ENCODE data around the gene SLC9A7.

Gene SLC9A7

DNA sequence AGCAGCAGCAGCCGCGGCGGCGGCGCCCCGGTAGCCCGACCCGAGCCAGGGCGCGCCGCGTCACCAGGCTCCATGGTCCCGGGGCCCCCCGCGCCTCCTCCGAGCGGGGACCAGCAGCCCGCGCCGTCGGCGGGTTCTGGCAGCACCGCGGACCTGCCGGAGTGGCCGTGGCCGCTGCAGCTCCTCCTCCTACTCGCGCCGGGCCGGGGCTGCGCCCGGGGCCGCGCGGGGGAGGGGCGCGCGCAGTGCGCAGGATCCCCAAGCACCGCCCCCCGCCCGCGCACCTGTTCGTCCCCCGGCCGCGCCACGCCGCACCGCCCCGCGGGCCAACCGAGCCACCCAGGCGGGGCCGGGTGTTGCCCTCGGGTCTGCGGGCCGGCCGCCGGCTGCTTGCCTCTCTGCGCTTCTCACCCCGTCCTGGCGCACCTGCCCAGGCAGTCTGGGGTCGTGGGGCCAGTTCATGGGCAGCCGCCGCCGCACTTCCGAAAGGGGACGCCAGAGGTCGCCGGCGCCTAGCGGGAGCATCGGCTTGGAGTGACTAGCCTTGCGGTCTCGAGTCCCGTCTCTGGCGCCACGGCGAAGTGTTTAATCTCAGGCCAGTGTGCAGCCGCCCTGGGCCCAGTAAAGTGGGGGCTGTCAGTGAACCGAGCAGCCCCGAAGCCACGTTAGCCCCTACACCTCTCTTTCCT is at the start of gene SLC9A7:
Gene SLC9A7, minus strand, starts transcription at position 163 of the 689 bp plus-strand sequence. Its CDS starts 89 bp downstream, at position 74.
- peak within 1 kb of the TSS; percentile 71; the same call in 1 of the 2 replicates for H3K27ac ChIP-seq (ENCODE audit: extremely low read depth, low read depth, low read length)
- POLR2A ChIA-PET: interaction anchor here (0.6 to 0.8 kb wide), 2 partner anchors 31 to 37 kb away, joined by 3 to 4 read pairs; no protein-coding TSS in a partner anchor
- peak within 1 kb of the TSS; percentile 71 for H3K4me3 ChIP-seq (ENCODE audit: low read depth, low read length)
- H3K9me3 ChIP-seq (ENCODE audit: control insufficient read depth, insufficient read depth, low read depth, low read length): no peaks in the 10 kb centered on the region; the same call in 1 of the 2 replicates
- no peaks in the 10 kb centered on the region; a peak in 1 of 3 replicates for H3K36me3 ChIP-seq (ENCODE audit: control insufficient read depth in 2 of 2, insufficient read depth in 1 of 2, low read length in 2 of 2)
- H3K4me1 ChIP-seq (ENCODE audit: control insufficient read depth, insufficient read depth, low read length): peaks cover 5% of the 10 kb centered on the region
- CTCF ChIA-PET: interaction anchor here (0.6 to 3.4 kb wide), 13 partner anchors 11 to 1914 kb away, joined by 3 to 37 read pairs (median 3); no protein-coding TSS in a partner anchor
- no peak for TF ChIP-seq ZNF585B (tag by site-specific recombination; IDR thresholded peaks at IDR 0.05)
- no peak for TF ChIP-seq OVOL3 (tag by site-specific recombination; IDR thresholded peaks at IDR 0.05)
- no peak for TF ChIP-seq ZSCAN16 (tag by site-specific recombination; IDR thresholded peaks at IDR 0.05)
- TF ChIP-seq ZNF518A (tag by site-specific recombination; conservative IDR thresholded peaks at IDR 0.05; ENCODE audit: low read depth): no peak
- no peak for TF ChIP-seq ZNF837 (tag by site-specific recombination; IDR thresholded peaks at IDR 0.05)
- no peak for TF ChIP-seq ZSCAN23 (tag by site-specific recombination; IDR thresholded peaks at IDR 0.05)
- TF ChIP-seq OSR2 (tag by site-specific recombination; IDR thresholded peaks at IDR 0.05): no peak
- no peak for TF ChIP-seq IKZF3 (tag by site-specific recombination; IDR thresholded peaks at IDR 0.05)
- TF ChIP-seq, protein P1, sequence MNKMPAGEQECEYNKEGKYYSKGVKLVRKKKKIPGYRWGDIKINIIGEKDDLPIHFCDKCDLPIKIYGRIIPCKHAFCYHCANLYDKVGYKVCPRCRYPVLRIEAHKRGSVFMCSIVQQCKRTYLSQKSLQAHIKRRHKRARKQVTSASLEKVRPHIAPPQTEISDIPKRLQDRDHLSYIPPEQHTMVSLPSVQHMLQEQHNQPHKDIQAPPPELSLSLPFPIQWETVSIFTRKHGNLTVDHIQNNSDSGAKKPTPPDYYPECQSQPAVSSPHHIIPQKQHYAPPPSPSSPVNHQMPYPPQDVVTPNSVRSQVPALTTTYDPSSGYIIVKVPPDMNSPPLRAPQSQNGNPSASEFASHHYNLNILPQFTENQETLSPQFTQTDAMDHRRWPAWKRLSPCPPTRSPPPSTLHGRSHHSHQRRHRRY (tag by site-specific recombination; IDR thresholded peaks at IDR 0.05): no peak
- TF ChIP-seq ZNF670 (tag by site-specific recombination; IDR thresholded peaks at IDR 0.05; ENCODE audit: low read depth): no peak
- TF ChIP-seq ZNF768 (tag by site-specific recombination; IDR thresholded peaks at IDR 0.05): no peak
- no peak for TF ChIP-seq ZBTB44 (tag by site-specific recombination; IDR thresholded peaks at IDR 0.05)
- TF ChIP-seq SCRT2 (tag by site-specific recombination; IDR thresholded peaks at IDR 0.05): no peak; the same call in 1 of the 2 replicates
- no peak for TF ChIP-seq ZNF169 (tag by site-specific recombination; IDR thresholded peaks at IDR 0.05)
- no peak for TF ChIP-seq ZNF248 (tag by site-specific recombination; IDR thresholded peaks at IDR 0.05)
- 0 out of 2 replicates have a peak, but pooled peaks have one; percentile 41 for TF ChIP-seq KLF17 (tag by site-specific recombination; IDR thresholded peaks at IDR 0.05)
- TF ChIP-seq ZNF112 (tag by site-specific recombination; IDR thresholded peaks at IDR 0.05): no peak
- TF ChIP-seq ZNF274 (IDR thresholded peaks at IDR 0.05; ENCODE audit: low read length): no peak
- no peak for TF ChIP-seq ZNF274 (tag by site-specific recombination; IDR thresholded peaks at IDR 0.05; ENCODE audit: borderline replicate concordance)
- TF ChIP-seq, protein P2, sequence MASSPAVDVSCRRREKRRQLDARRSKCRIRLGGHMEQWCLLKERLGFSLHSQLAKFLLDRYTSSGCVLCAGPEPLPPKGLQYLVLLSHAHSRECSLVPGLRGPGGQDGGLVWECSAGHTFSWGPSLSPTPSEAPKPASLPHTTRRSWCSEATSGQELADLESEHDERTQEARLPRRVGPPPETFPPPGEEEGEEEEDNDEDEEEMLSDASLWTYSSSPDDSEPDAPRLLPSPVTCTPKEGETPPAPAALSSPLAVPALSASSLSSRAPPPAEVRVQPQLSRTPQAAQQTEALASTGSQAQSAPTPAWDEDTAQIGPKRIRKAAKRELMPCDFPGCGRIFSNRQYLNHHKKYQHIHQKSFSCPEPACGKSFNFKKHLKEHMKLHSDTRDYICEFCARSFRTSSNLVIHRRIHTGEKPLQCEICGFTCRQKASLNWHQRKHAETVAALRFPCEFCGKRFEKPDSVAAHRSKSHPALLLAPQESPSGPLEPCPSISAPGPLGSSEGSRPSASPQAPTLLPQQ (tag by site-specific recombination; IDR thresholded peaks at IDR 0.05): peak; percentile 68
- TF ChIP-seq SP3 (tag by site-specific recombination; IDR thresholded peaks at IDR 0.05): 0 out of 2 replicates have a peak, but pooled peaks have one; percentile 22
- TF ChIP-seq ZNF350 (tag by site-specific recombination; IDR thresholded peaks at IDR 0.05): no peak
- 0 out of 2 replicates have a peak, but pooled peaks have one; percentile 19 for TF ChIP-seq ZNF843 (tag by site-specific recombination; IDR thresholded peaks at IDR 0.05)
- TF ChIP-seq, protein P3, sequence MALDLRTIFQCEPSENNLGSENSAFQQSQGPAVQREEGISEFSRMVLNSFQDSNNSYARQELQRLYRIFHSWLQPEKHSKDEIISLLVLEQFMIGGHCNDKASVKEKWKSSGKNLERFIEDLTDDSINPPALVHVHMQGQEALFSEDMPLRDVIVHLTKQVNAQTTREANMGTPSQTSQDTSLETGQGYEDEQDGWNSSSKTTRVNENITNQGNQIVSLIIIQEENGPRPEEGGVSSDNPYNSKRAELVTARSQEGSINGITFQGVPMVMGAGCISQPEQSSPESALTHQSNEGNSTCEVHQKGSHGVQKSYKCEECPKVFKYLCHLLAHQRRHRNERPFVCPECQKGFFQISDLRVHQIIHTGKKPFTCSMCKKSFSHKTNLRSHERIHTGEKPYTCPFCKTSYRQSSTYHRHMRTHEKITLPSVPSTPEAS (tag by site-specific recombination; IDR thresholded peaks at IDR 0.05): 0 out of 2 replicates have a peak, but pooled peaks have one; percentile 8
- 0 out of 2 replicates have a peak, but pooled peaks have one; percentile 32 for TF ChIP-seq HOXC10 (CRISPR knock-in tag; IDR thresholded peaks at IDR 0.05)
- no peak for TF ChIP-seq ZBTB48 (tag by site-specific recombination; IDR thresholded peaks at IDR 0.05)
- no peak for TF ChIP-seq ZNF555 (tag by site-specific recombination; conservative IDR thresholded peaks at IDR 0.05)
